ENCODE data around the gene STRA6. TPM values are rescaled to one million over a fixed set of nuclear protein-coding genes. Genes with fewer than 3 reads are reported as not detected.
A peak's percentile ranks its signal among the peaks of the same experiment; 100 is the strongest.

The STRA6 gene
- total and polyA plus RNA-seq, 2 of the 8 experiments (the other 6 are each of a cell fraction or from before 2014, with no cell fraction given), result 9.3 to 14.5 TPM

DNA sequence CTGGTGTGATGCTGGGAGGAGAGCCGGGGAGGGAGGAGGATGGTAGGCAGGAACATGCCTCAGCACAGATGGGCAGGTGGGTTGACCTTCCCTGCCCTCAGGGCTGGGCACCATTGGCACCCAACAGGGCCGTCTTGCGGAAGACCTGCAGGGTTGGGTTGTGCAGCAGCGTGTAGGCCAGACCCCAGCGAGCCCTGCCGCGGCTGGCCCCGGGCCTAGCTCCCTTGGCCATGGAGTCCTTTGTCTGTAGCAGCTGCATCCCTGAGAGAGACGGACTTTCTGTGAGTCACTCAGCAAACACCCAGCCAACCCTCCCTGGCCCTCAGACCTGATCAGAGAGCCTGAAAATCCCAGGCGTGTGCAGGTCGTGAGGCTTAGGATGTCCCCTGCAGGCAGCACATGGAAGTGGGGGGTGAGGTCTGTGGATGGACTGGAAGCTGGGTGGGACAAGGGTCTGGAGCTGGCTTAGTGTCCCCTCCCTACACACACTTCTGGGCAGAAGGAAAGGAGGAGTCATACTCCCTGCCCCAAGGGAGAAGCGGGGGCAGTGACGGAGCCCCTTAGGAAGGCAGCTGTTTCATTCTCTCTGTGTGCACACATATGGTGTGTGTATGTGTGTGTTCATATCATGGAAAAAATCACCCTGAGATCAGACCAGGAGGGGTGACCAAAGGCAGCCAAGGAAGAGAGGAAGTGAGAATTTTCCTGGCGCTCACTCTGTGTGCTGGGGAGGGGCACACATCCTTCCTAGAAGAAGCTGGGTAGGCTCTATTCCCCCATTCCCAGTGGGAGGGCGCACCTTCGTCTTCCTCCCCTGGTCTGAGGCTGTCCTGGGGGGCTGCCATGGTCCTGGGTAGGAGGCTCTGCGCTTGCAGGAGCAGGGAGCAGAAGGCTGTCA, 22.4 kb downstream of the STRA6 start:
- Histone ChIP-seq H2AK5ac (ENCODE audit: low read depth, low read length) (no peak overlapping the region), H3K18ac (ENCODE audit: extremely low read depth, low read length) (no peak overlapping the region), H3K56ac (replicated peaks; ENCODE audit: insufficient read length, low read depth, low read length) (no peak overlapping the region), H2BK20ac (ENCODE audit: low read length) (no peak overlapping the region), H3K36me3 (ENCODE audit: control insufficient read depth in 2 of 4, insufficient read depth in 4 of 4, low read length in 3 of 4) (no peaks in the 10 kb centered on the region), H3K27me3 (replicated peaks in 1 of 4; ENCODE audit: control insufficient read depth in 3 of 4, extremely low read depth in 1 of 4, insufficient read depth in 3 of 4, low read length in 3 of 4) (no peaks in the 10 kb centered on the region; a peak in 2 of 7 replicates), H3K4me1 (replicated peaks in 1 of 4; ENCODE audit: control insufficient read depth in 3 of 4, insufficient read depth in 4 of 4, low read length in 3 of 4) (peaks cover 0 to 6% (median 1%) of the 10 kb centered on the region in 4 experiments; a peak in 3 of 7 replicates), H2BK15ac (ENCODE audit: low read length) (0 out of 2 replicates have a peak overlapping the region, but pooled peaks have one; percentile 29), H3K27ac (ENCODE audit: low read depth, low read length) (no peak overlapping the region), H4K91ac (replicated peaks; ENCODE audit: insufficient read length, low read length) (no peak overlapping the region), H3K4ac (replicated peaks; ENCODE audit: insufficient read length, low read depth, low read length) (no peak overlapping the region), H3K9ac (replicated peaks in 1 of 4; ENCODE audit: extremely low read depth in 1 of 4, low read depth in 3 of 4, low read length in 3 of 4) (no peak overlapping the region), H4K5ac (ENCODE audit: insufficient read length, low read depth, low read length) (no peak overlapping the region), H2AFZ (ENCODE audit: low read length) (no peak overlapping the region), H3K79me2 (ENCODE audit: control insufficient read depth in 1 of 2, insufficient read depth in 2 of 2, low read length in 2 of 2) (no peaks in the 10 kb centered on the region), H3K9me3 (ENCODE audit: insufficient read depth in 2 of 2, low read depth in 1 of 2, low read length in 1 of 2) (no peaks in the 10 kb centered on the region), H2BK12ac (ENCODE audit: low read depth, low read length) (0 out of 2 replicates have a peak overlapping the region, but pooled peaks have one; percentile 27), H3K4me3 (ENCODE audit: extremely low read depth in 1 of 4, insufficient read depth in 2 of 4, low read depth in 3 of 4, low read length in 4 of 4) (no peak overlapping the region), H2BK5ac (ENCODE audit: low read depth, low read length) (no peak overlapping the region), H3K79me1 (ENCODE audit: low read depth, low read length) (no peaks in the 10 kb centered on the region; the same call in 1 of the 2 replicates), H3K4me2 (ENCODE audit: insufficient read depth in 1 of 2, low read depth in 2 of 2, low read length in 2 of 2) (no peak overlapping the region), H3K14ac (ENCODE audit: insufficient read length) (no peak overlapping the region), H4K8ac (ENCODE audit: extremely low read depth, insufficient read depth, low read length) (peak overlapping the region; percentile 48; the same call in 1 of the 2 replicates), H2BK120ac (replicated peaks; ENCODE audit: low read depth, low read length) (no peak overlapping the region), H3K23ac (ENCODE audit: insufficient read length) (no peak overlapping the region), H3K23me2 (ENCODE audit: low read depth, low read length) (no peaks in the 10 kb centered on the region), H4K20me1 (replicated peaks in 1 of 2; ENCODE audit: control insufficient read depth in 1 of 2, insufficient read depth in 2 of 2, low read length in 2 of 2) (peaks cover 2% of the 10 kb centered on the region in 2 experiments)
- no peak for FAIRE-seq
- ChIA-PET CTCF (ENCODE audit: partially characterized antibody) (interaction anchor here (0.7 to 2.9 kb wide), 9 partner anchors 10 to 141 kb away, joined by 3 to 12 read pairs (median 4); no protein-coding TSS in a partner anchor), POLR2A (ENCODE audit: partially characterized antibody) (interaction anchor here (0.7 to 2.7 kb wide), 6 partner anchors 10 to 41 kb away, joined by 3 to 6 read pairs (median 4); no protein-coding TSS in a partner anchor)
- no peak for DNase-seq (ENCODE audit: low read depth in 1 of 2, low spot score in 2 of 2)
- 88% methylated on average over 13 of the region's 17 CpGs; no CpG with 5 or more reads in 1 of the 2 experiments for WGBS, 2 experiments (ENCODE audit: extremely low coverage in 1 of 2, insufficient coverage in 1 of 2, insufficient read length in 1 of 2, insufficient replicate concordance in 2 of 2, low coverage in 1 of 2, low lambda C conversion rate in 2 of 2, missing lambda C conversion rate in 1 of 2)
- TF ChIP-seq JUN (IDR thresholded peaks at IDR 0.05; ENCODE audit: low read depth, low read length), result no peak
- no peak for TF ChIP-seq HDAC6 (IDR thresholded peaks at IDR 0.05; ENCODE audit: low read depth, low read length)
- TF ChIP-seq, protein P1, sequence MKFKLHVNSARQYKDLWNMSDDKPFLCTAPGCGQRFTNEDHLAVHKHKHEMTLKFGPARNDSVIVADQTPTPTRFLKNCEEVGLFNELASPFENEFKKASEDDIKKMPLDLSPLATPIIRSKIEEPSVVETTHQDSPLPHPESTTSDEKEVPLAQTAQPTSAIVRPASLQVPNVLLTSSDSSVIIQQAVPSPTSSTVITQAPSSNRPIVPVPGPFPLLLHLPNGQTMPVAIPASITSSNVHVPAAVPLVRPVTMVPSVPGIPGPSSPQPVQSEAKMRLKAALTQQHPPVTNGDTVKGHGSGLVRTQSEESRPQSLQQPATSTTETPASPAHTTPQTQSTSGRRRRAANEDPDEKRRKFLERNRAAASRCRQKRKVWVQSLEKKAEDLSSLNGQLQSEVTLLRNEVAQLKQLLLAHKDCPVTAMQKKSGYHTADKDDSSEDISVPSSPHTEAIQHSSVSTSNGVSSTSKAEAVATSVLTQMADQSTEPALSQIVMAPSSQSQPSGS (IDR thresholded peaks at IDR 0.05; ENCODE audit: low read length), result no peak
- no peak for TF ChIP-seq HDAC2 (IDR thresholded peaks at IDR 0.05; ENCODE audit: borderline replicate concordance in 1 of 2, low read depth in 2 of 2, low read length in 2 of 2)
- TF ChIP-seq CBX8 (IDR thresholded peaks at IDR 0.05; ENCODE audit: borderline replicate concordance, low read depth, low read length), result no peak
- TF ChIP-seq TEAD4 (IDR thresholded peaks at IDR 0.05; ENCODE audit: low read depth, low read length), result no peak
- TF ChIP-seq JUND (IDR thresholded peaks at IDR 0.05; ENCODE audit: low read length), result no peak
- no peak for TF ChIP-seq GABPA (IDR thresholded peaks at IDR 0.05; ENCODE audit: borderline replicate concordance, insufficient read depth, low read length)

Data from H1 (cell line).